GM19452 (cell line): ENCODE results near the gene ABLIM2.
"Not testable (repeated sequence)": the region's sequence is repeated elsewhere in the genome, so short reads cannot be mapped to it uniquely, and the experiment has no call there.

Source experiments
- ATAC-seq: cut with Tn5 transposase; IDR thresholded peaks from one replicate; pipeline ENCODE4 v1.9.1; 2021; ENCODE audit not compliant: unreplicated experiment

Gene ABLIM2

GRCh38 chr4:7945709-7946380, 212.8 kb downstream of the ABLIM2 start:
- ATAC-seq: no peak

DNA sequence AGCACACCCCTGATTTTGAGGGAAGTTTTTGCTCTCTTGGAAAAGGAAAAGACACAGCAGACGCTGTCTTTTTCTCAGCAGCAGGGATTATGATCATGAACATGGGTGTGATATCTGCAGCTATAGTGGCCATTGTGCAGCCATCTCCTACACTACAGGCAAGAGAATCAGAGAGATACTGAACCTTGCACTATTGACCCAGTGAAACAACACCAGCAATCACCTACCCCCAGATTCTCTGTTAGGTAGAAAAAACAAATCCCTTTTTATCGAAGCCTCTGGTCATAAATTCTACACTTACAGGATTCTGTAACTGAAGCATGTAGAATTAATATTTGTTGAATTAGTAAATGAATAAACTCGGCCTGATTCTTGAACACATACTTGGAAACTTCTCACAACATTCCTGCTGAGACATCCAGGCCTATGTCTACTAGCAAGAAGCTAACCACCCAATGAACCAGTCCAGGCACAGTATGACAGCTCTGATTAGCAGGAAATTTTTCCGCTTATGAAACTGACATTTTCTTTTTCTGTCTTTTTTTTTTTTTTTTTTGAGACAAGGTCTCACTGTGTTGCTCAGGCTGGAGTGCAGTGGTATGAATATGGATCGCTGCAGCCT, 213.9 kb downstream of the ABLIM2 start:
- no peak for ATAC-seq

GRCh38 chr4:7943688-7944087, 214.9 kb downstream of the ABLIM2 start:
- not testable (repeated sequence) for ATAC-seq

- no peak for ATAC-seq
These were observed 215.4 kb downstream of the ABLIM2 start for GRCh38 chr4:7943211-7943610.

DNA sequence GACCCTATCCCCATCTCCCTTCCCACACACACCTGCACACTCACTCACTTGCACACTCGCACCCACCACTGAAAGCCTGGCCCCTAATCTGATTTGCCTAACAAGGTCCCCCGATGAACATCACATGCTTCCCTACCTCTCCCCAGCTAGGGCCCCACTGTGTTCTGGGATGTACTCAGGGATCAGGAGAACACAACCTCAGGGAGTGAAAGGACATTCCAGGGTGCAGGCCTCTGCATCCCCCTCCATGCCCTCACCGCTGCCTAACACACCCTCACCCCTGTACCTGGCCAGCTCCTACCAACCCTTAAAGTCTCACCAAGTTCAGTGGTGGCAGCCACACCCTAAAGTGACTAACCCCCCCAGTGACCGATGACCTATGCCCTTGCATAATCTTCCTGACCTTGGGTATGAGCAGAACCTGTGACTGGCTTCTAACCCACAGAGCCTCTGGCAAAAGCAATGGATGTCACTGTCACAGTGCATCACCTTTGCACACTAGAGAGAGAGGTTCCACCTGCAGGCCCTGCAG, 216.6 kb downstream of the ABLIM2 start:
- ATAC-seq: no peak

DNA sequence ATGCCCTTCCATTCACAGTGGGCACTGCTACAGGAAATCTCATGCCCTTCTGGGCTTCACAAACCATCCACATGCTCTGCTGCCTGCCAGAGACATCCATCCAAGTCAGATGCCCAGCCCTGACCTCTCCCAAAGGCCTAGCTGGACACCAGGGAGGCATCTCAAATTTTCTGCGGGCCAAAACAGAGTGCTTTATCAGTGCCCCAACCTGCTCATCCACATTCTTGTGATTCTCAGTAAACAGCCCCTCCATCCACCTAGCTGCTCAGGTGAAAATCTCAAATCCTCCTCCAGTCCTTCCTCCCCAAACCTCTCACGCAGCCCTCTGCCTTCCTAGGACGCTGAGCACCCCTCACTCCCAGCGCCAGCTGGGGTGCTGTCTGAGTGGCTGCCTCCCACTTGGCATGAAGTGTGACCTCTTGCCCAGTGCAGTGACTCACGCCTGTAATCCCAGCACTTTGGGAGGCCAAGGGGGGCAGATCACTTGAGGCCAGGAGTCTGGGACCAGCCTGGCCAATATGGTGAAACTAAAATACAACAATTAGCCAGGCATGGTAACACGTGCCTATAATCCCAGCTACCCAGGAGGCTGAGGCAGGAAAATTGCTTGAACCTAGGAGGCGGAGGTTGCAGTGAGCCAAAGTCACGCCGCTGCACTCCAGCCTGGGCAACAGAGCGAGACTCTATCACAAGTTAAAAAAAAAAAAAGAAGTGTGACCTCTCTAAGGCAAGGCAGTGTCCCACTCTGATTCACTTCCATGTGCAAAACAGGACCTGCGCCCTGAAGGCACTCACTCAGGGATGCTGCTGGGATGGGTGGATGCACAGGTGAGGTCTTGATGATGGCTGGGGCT, 217.3 kb downstream of the ABLIM2 start:
- no peak for ATAC-seq

DNA sequence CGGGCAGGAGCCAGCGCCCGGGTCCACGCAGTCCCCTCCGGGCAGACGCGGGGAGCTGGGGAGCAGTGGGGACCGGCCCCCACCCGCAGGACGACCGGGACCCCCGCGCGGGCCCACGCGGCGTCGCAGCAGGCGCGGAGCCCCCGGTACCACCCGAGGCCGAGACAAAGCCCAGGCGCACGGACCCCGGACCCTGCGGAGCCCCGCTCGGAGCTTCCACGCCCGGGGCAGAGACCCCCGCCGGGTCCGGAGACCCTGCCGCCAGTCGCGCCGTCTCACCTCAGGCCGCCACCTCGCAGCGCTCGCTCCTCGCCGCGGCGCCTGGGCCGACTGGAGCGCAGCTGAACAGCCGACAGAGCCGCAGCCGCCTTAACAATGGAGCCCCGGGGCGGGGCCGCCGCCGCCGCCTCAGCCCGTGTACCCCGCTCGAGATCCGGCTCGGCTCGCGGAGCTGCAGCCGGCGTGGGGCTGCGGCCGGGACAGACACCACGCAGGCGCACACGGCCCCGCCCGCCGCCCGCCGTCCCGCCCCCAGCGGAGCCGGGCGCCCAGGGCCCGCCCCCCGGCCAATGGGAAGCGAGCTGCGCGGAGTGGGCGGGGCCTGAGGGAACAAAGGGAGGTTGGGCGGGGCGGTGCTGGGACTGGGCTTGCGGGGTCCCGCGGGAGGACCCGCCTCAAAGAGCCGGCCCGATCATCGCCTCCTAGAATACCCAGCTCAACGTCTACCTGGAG, 219.1 kb downstream of the ABLIM2 start, which contains the start of gene AFAP1:
Gene AFAP1 (minus strand): TSS at position 485 of the 732 bp plus-strand sequence. CDS start 67,783 bp downstream, outside the sequence.
- ATAC-seq: peak; percentile 92

- ATAC-seq: no peak
These were observed 219.8 kb downstream of the ABLIM2 start for GRCh38 chr4:7938609-7939376.

DNA sequence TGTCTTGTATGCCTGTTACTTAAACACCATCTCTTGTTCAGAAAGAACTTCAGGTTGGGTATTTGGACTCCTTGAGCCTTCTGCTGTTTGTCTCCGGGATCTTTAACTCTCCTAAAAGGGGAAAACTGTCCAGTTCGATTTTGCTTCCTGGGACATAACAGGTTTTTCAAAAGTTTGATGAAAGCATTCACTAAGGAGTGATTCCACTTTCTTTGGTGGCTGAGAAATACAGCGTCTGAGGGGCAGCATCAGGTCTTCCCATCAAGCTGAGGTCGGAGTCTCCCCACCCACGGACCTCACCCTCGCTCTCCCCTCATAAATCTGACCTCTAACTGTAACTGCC, 220.4 kb downstream of the ABLIM2 start:
- no peak for ATAC-seq

DNA sequence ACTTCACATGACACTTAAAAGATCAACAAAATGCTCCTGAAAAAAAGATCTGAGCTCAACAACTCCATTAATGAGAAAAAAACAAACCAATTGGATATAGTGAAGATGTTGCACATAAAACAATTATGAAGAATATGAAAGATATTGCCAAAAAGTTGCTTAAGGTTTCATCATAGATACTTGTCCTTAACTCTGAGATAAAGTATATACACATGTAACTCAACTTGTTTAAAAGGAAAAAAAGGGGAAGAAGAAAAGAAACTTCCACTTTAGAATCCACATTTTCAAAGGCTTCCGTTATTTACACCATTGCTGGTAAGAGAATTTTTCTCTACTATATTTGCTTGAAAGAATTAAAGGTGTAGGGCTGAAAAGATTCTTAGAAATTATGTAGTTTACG, 221.6 kb downstream of the ABLIM2 start:
- no peak for ATAC-seq

- ATAC-seq: no peak
These were observed 224.7 kb downstream of the ABLIM2 start for GRCh38 chr4:7933651-7934510.

DNA sequence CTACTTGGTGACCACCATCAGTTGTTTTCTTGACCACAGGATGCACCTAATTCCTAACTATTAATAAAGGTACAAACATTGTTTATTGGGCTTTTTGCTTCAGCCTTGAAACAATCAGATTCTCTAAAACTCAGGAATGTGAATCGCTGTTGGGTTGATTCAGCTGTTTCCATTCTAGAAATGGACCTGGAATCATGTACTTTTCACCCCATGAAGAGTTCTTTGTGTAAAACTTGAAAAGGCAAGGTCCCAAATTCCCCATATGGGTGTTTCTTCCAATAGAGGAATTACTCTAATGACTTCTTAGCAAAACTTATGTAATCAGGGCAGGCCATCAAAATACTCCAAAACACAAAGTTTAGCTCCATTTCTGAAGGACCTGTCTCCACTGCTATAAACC, 226.3 kb downstream of the ABLIM2 start:
- ATAC-seq: no peak

DNA sequence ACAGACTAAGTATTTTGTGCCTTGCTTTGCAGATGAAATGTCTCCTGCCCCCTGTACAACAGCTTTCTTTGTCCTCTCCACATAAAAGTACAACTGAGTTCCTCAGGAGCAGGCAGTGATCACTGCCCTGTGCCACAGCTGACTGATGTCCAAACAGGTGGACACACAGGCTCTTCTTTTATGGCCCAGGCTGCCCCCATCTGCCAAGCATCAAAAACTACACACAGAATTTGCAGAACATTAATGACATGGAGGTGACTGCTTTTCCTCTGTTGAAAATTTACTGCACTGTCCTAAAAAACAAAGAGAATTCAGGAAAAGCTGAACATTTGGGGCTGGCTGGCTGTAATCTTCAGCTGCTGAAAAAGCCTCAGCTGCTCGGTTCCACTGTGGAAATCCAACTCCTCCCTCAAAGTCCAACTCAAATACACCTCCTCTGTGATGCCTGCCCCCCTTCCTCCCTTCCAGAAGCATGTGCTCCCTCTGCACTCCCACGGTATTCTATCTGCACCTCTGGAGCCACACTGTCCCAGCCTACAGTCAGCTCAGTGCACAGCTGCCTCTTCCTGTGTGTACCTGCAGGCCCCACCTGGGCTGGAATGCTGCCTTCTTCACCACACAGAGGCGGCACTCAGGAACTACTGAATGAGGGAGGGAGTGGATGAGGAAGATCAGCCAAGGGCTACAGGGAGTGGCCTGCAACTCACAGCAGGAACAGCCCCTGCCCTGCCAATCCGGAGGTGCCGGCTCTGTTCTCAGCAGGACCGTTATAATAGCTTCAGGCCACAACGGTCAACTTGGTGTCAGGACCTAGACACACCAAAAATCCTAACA, 229.3 kb downstream of the ABLIM2 start:
- no peak for ATAC-seq

GRCh38 chr4:7928711-7929110, 229.9 kb downstream of the ABLIM2 start:
- ATAC-seq: no peak

DNA sequence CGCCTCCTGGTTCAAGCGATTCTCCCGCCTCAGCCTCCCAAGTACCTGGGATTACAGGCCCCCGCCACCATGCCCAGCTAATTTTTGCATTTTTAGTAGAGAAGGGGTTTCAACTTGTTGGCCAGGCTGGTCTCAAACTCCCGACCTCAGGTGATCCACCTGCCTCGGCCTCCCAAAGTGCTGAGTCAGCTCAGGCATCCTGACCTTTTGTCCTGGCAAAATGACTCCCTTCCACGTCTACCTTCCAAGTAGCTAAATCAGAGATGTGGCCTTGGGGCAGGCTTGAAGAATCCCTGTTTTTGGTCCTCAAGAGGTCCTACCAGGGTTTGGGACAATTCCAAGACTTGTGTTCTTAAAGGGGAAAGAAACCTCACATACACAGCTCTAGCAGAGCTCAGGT, 231.8 kb downstream of the ABLIM2 start:
- no peak for ATAC-seq

- ATAC-seq: no peak
These were observed 234.0 kb downstream of the ABLIM2 start for GRCh38 chr4:7924570-7924969.

- ATAC-seq: no peak
These were observed 234.4 kb downstream of the ABLIM2 start for GRCh38 chr4:7924163-7924562.

DNA sequence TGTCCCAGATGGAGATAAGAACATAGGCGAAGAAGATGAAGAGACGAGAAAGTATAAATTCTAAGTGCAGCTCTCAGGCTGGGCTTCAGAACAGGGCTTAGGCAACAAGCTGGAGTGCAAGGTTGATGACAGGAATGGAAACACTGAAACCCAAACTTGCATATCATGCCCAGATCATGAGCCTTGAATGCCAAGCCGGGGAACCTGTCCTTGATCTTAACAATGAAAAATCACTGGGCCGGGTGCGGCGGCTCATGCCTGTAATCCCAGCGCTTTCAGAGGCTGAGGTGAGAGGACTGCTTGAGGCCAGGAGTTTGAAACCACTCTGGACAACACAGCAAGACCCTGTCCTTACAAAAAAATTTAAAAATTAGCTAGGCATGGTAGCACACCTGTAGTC, 236.1 kb downstream of the ABLIM2 start:
- ATAC-seq: no peak
